Adrenal gland (tissue), 12 donors: Measurements from ENCODE around the gene MMP10. TPM values are rescaled to one million over a fixed set of nuclear protein-coding genes. Genes with fewer than 3 reads are reported as not detected.

Experiments
- DNase-seq, 7 donors: peaks; one replicate each; pipeline ENCODE4 v3.0.0-alpha.2; 2019 to 2020
- H3K27ac ChIP-seq, 5 donors: fragments of 200-600 bp; sonication (generic) in 4 of 5; 1 replicate in 3 of 5; 2 replicates in 2 of 5; pipeline versions ENCODE4 v1.5.1 to v1.8.0; 2016 to 2020; ENCODE audit warnings: mild to moderate bottlenecking in 1 of 5
- H3K27me3 ChIP-seq: fragments of 200-600 bp; 2 replicates; pipeline ENCODE4 v1.8.0; 2021
- H3K36me3 ChIP-seq, 2 donors: fragments of 200-600 bp; replicated peaks in 1 of 2; 1 replicate in 1 of 2; 2 replicates in 1 of 2; pipeline versions ENCODE4 v1.5.1 to v1.8.0; 2018 to 2022
- H3K4me1 ChIP-seq, 2 donors: fragments of 200-600 bp; replicated peaks in 1 of 2; 1 replicate in 1 of 2; 2 replicates in 1 of 2; pipeline versions ENCODE4 v1.5.1 to v1.8.0; 2018 to 2021
- H3K4me3 ChIP-seq, 4 donors: fragments of 200-600 bp; sonication (generic) in 3 of 4; one replicate each; pipeline ENCODE4 v1.5.1; 2016 to 2018
- H3K9me3 ChIP-seq, 3 donors: fragments of 200-600 bp; sonication (generic) in 1 of 3; replicated peaks in 1 of 3; 1 replicate in 2 of 3; 2 replicates in 1 of 3; pipeline versions ENCODE4 v1.5.1 to v1.8.0; 2016 to 2021
- CTCF ChIP-seq, 6 experiments: fragments of 450-650 bp in 4 of 6; fragments of 200-600 bp in 2 of 6; sonication (generic) in 1 of 6; IDR thresholded peaks; 1 replicate in 5 of 6; 2 replicates in 1 of 6; pipeline versions ENCODE4 v1.5.1 to v1.8.0; 2016 to 2021; ENCODE audit warnings: antibody characterized with exemption in 6 of 6, mild to moderate bottlenecking in 2 of 6, moderate library complexity in 1 of 6
- POLR2A ChIP-seq, 2 donors: fragments of 450-650 bp; IDR thresholded peaks; one replicate each; pipeline ENCODE4 v1.6.1; 2017; ENCODE audit warnings: antibody characterized with exemption in 2 of 2, mild to moderate bottlenecking in 2 of 2, moderate library complexity in 1 of 2
- WGBS, 4 donors: extraction: QIAGEN DNeasy Blood & Tissue Kit in 2 of 4; methylation state at CpG; one replicate each; pipeline versions ENCODE4 v1.1.5 to v1.1.7; 2013 to 2017; 5-methylcytosine and 5-hydroxymethylcytosine counted together
- intact Hi-C, 2 donors: fragments of 100-400 bp; cut with DNase I; formaldehyde crosslinking; loops; one replicate each; pipeline versions ENCODE4 v1.14.1 to v1.15.0; 2022 to 2023
- polyA plus RNA-seq, 3 donors: library from polyadenylated mRNA; stranded (reverse); fragments of 200-250 nt in 2 of 3; fragments of 350-450 nt in 1 of 3; fragmentation: Illumina TruSeq in 1 of 3; extraction: RNeasy Lipid Tissue Mini Kit (QIAGEN cat#74804) in 1 of 3; gene quantifications; one replicate each; pipeline ENCODE4 v1.2.3, GENCODE V29; 2013 to 2014
- total RNA-seq, 9 donors: library from RNA; depleted of rRNA in 4 of 9; stranded (reverse); fragments of >200 nt in 4 of 9; fragments of 120-200 nt in 1 of 9; fragmentation: NEBNext Ultra II Directional in 1 of 9; extraction: Animal tissue kit (Norgen Biotek cat#: 25700) in 1 of 9; gene quantifications; one replicate each; pipeline versions ENCODE4 v1.1.0 to v1.2.4, GENCODE V29; 2013 to 2023
- donor health status: healthy with polysubstance abuse.
- donor health status: Bipolar disorder and iron deficiency.
- donor health status: DM: yes; HTN: yes; CAD: no.
- donor health status: DM: no; HTN: no; CAD: no.
- donor health status: DM: no; HTN: no; CAD: no.
- donor health status: DM: yes; HTN: yes; CAD: no.

The MMP10 gene
- total and polyA plus RNA-seq, 12 donors: not detected

DNA sequence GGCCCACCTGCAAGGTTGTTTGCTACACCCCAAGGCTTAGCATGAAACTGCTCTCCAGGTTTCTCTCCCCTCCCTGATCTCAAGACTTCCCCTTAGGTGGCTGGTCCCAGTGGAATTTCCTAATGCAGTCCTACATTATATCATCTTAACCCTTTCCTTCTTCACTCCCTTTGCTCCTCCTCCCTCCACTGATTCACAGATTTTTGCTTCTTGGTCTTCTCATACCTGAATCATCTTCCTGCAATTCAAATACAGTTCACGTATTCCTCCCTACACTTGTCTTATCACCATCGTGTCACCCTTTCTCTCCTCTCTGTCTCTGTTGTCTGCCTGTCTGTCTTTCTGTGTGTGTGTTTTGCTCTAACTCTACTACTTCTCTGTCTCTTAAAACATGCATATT lies 17.0 kb downstream of the MMP10 start:
- H3K4me3 ChIP-seq: no peak overlapping the region
- TF ChIP-seq POLR2A (IDR thresholded peaks at IDR 0.05) (no peak), CTCF (IDR thresholded peaks at IDR 0.05) (no peak)
- no peak for DNase-seq
- H3K27ac ChIP-seq: no peak overlapping the region
- intact Hi-C loops: no loop called here
- no peaks in the 10 kb centered on the region for H3K4me1 ChIP-seq
- H3K36me3 ChIP-seq: no peaks in the 10 kb centered on the region
- no peaks in the 10 kb centered on the region for H3K9me3 ChIP-seq
- peaks cover 8% of the 10 kb centered on the region for H3K27me3 ChIP-seq
- 62 to 77% (median 70%) methylated on average over 2 of the region's 2 CpGs for WGBS, 4 donors

GRCh38 chr11:102762361-102762767 lies 18.1 kb downstream of the MMP10 start:
- WGBS, 4 donors: 32 to 48% (median 35%) methylated on average over 2 of the region's 2 CpGs
- Histone ChIP-seq H3K9me3 (no peaks in the 10 kb centered on the region), H3K4me3 (no peak overlapping the region)

DNA sequence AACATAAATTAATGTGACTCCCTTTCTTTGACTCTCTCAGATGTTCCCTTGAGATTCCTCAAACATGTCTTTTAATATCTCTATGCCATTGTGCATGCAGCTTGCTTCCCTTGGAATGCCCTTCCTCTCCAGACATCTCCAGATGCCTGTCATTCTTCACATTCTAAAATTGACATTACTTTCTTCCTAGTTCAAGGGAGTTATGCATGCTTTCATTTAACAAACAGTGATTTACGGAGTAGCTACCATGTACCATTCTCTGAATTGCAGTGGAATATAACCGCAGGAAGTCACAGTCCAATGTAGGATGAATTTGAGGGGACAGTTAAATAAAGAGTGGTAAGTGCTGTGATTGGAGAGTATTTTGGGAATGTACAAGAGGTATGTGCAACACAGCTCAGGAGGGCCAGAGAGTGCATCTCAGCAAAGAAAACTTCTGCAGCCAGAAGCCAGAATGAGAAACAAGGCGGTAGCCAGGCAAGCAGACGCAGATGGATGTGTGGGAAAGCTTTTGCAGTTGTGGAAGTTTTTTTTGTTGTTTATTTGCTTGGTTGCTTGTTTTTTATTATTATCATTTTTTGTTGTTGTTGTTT lies 18.7 kb downstream of the MMP10 start:
- WGBS, 4 donors: 55 to 64% (median 62%) methylated on average over 4 of the region's 4 CpGs
- intact Hi-C loops: no loop called here
- no peak overlapping the region for H3K4me3 ChIP-seq

More at GRCh38 chr11:102762361-102762767, 18.1 kb downstream of the MMP10 start:
- H3K36me3 ChIP-seq: no peaks in the 10 kb centered on the region
- no peak overlapping the region for H3K27ac ChIP-seq
- intact Hi-C loops: no loop called here
- peaks cover 11% of the 10 kb centered on the region for H3K27me3 ChIP-seq
- no peak for DNase-seq
- TF ChIP-seq CTCF (IDR thresholded peaks at IDR 0.05) (no peak), POLR2A (IDR thresholded peaks at IDR 0.05) (no peak)
- H3K4me1 ChIP-seq: no peaks in the 10 kb centered on the region

DNA sequence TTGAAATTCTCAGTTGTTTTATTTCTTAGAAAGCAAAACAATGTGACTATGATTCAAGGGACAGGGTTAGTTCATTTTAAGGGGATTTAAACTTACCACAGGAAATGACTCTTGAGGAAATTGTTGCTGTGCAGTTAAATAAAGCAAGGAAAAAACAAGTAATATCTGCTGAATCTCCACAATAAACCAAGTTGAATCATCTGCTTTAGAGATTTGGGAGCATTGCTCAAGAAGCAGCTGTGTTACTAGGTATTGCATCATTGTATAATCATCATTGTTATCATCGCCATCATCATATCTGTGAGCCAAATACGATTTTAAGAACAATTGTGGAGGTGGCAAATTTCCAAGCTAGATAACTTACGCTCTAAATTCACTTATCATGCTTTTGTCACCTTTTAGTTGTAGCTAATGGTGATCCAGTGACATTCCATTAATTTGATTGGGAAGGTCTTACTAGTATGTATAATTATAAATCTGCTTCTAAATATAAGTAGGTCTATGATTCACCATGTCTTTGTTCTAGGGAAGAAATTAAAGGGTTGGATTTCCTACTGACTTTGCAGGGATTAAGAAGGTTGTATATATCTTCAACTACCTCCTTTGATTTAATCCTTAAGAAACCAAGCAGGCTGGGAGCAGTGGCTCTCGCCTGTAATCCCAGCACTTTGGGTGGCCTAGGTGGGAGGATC lies 19.9 kb downstream of the MMP10 start:
- Histone ChIP-seq H3K4me3 (no peak overlapping the region), H3K36me3 (no peaks in the 10 kb centered on the region), H3K27ac (no peak overlapping the region), H3K27me3 (peaks cover 8% of the 10 kb centered on the region), H3K4me1 (no peaks in the 10 kb centered on the region), H3K9me3 (no peaks in the 10 kb centered on the region)
- intact Hi-C loops: no loop called here
- no peak for DNase-seq
- WGBS, 4 donors: 36 to 49% (median 39%) methylated on average over 4 of the region's 4 CpGs
- no peak for TF ChIP-seq POLR2A (IDR thresholded peaks at IDR 0.05)
- TF ChIP-seq CTCF (IDR thresholded peaks at IDR 0.05): no peak

More for the DNA sequence above, 18.7 kb downstream of the MMP10 start:
- H3K36me3 ChIP-seq: no peaks in the 10 kb centered on the region
- H3K27me3 ChIP-seq: peaks cover 8% of the 10 kb centered on the region
- DNase-seq: no peak
- TF ChIP-seq CTCF (IDR thresholded peaks at IDR 0.05): no peak
- TF ChIP-seq POLR2A (IDR thresholded peaks at IDR 0.05): no peak
- no peaks in the 10 kb centered on the region for H3K4me1 ChIP-seq
- no peaks in the 10 kb centered on the region for H3K9me3 ChIP-seq
- no peak overlapping the region for H3K27ac ChIP-seq
